Activated CD8-positive, alpha-beta memory T cell treated with anti-CD3 and anti-CD28 coated beads for 1 hour (primary cell): Measurements from ENCODE around the gene ALDH1A2.
"Not testable (repeated sequence)": the region's sequence is repeated elsewhere in the genome, so short reads cannot be mapped to it uniquely, and the experiment has no call there.

Experiments used
- DNase-seq, 2 donors: peaks; one replicate each; pipeline ENCODE4 v3.0.0-alpha.2; 2020; ENCODE audit warnings: low read depth in 1 of 2; ENCODE audit errors: extremely low read depth in 1 of 2

ALDH1A2 gene

GRCh38 chr15:58065445-58066041, at the start of gene ALDH1A2:
Gene ALDH1A2 (minus strand): TSS chr15:58065711. CDS start chr15:58065650, 61 bp downstream.
- DNase-seq, result no peak

GRCh38 chr15:58114812-58115211, 49.3 kb upstream of the ALDH1A2 start:
- DNase-seq, result no peak

- no peak for DNase-seq
These were observed 48.9 kb upstream of the ALDH1A2 start for GRCh38 chr15:58114388-58114787.

GRCh38 chr15:58113358-58113757, 47.8 kb upstream of the ALDH1A2 start:
- DNase-seq, result not testable (repeated sequence)

- DNase-seq, result no peak
These were observed 46.2 kb upstream of the ALDH1A2 start for GRCh38 chr15:58111718-58112104.

- no peak for DNase-seq
These were observed 45.6 kb upstream of the ALDH1A2 start for GRCh38 chr15:58110999-58111717.

GRCh38 chr15:58109419-58109818, 43.9 kb upstream of the ALDH1A2 start:
- DNase-seq, result no peak

- no peak for DNase-seq
These were observed 42.6 kb upstream of the ALDH1A2 start for GRCh38 chr15:58108117-58108516.

- no peak for DNase-seq
These were observed 38.0 kb upstream of the ALDH1A2 start for GRCh38 chr15:58103482-58103881.

- no peak for DNase-seq
These were observed 31.1 kb upstream of the ALDH1A2 start for GRCh38 chr15:58096529-58097084.

GRCh38 chr15:58095415-58095814, 29.9 kb upstream of the ALDH1A2 start:
- DNase-seq, result no peak

GRCh38 chr15:58087871-58088270, 22.4 kb upstream of the ALDH1A2 start:
- DNase-seq, result no peak

- no peak for DNase-seq
These were observed 21.0 kb upstream of the ALDH1A2 start for GRCh38 chr15:58086491-58086890.

GRCh38 chr15:58083526-58083925, 18.0 kb upstream of the ALDH1A2 start:
- no peak for DNase-seq

GRCh38 chr15:58081891-58082290, 16.4 kb upstream of the ALDH1A2 start:
- DNase-seq, result no peak

- DNase-seq, result no peak
These were observed 15.9 kb upstream of the ALDH1A2 start for GRCh38 chr15:58081456-58081855.

- DNase-seq, result not testable (repeated sequence)
These were observed 15.4 kb upstream of the ALDH1A2 start for GRCh38 chr15:58080959-58081358.

GRCh38 chr15:58080398-58080797, 14.9 kb upstream of the ALDH1A2 start:
- no peak for DNase-seq

- DNase-seq, result no peak
These were observed 13.1 kb upstream of the ALDH1A2 start for GRCh38 chr15:58078591-58078990.

GRCh38 chr15:58077427-58077826, 11.9 kb upstream of the ALDH1A2 start:
- no peak for DNase-seq

- DNase-seq, result no peak
These were observed 8.9 kb upstream of the ALDH1A2 start for GRCh38 chr15:58074452-58074851.

GRCh38 chr15:58070801-58071418, 5.4 kb upstream of the ALDH1A2 start:
- no peak for DNase-seq
